K562 (cell line): ENCODE measurements around the gene KIF4B.

Experiments
- CEBPZ ChIP-seq: fragments of 150-350 bp; IDR thresholded peaks from 2 replicates; pipeline ENCODE4 v1.6.1; 2014; ENCODE audit warnings: low read depth, mild to moderate bottlenecking, low read length, borderline replicate concordance
- NCOA2 ChIP-seq, 2 experiments: fragments of 450-650 bp; IDR thresholded peaks; 2 replicates each; pipeline ENCODE4 v1.6.1; 2018; ENCODE audit warnings: mild to moderate bottlenecking in 2 of 2, moderate library complexity in 1 of 2; ENCODE audit not compliant: partially characterized antibody in 2 of 2
- TBP ChIP-seq: optimal IDR thresholded peaks from 2 replicates; pipeline ENCODE3; 2011; ENCODE audit warnings: low read depth, low read length, improper control_type of control experiment
- ZNF232 ChIP-seq: sonication (generic); formaldehyde crosslinking; IDR thresholded peaks from 2 replicates; pipeline ENCODE4 v1.8.0; 2022; ENCODE audit warnings: mild to moderate bottlenecking, missing genetic modification reagents

- TF ChIP-seq NCOA2 (IDR thresholded peaks at IDR 0.05; ENCODE audit: partially characterized antibody in 2 of 2), result no peak
- TF ChIP-seq ZNF232 (CRISPR knock-in tag), result no peak
- no peak for TF ChIP-seq TBP
- no peak for TF ChIP-seq CEBPZ
Measured at GRCh38 chr5:154993461-154993860, 20.1 kb upstream of the KIF4B start.
